Coronary artery (tissue), 2 donors: ENCODE measurements around the gene PPP4R2.

Experiments
- DNase-seq: peaks from one replicate; pipeline ENCODE4 v3.0.0-alpha.2; 2017; ENCODE audit warnings: low spot score
- H3K27ac ChIP-seq, 2 donors: fragments of 200-600 bp; sonication (generic); one replicate each; pipeline ENCODE4 v1.5.1; 2016 to 2019
- H3K4me3 ChIP-seq: fragments of 200-600 bp; sonication (generic); 2 replicates; pipeline ENCODE4 v1.5.1; 2016; ENCODE audit warnings: mild to moderate bottlenecking, moderate library complexity
- TF ChIP-seq, protein P1 (sequence below): fragments of 200-600 bp; sonication (generic); IDR thresholded peaks from one replicate; pipeline ENCODE4 v1.5.1; 2019; ENCODE audit warnings: antibody characterized with exemption

PPP4R2 gene

DNA sequence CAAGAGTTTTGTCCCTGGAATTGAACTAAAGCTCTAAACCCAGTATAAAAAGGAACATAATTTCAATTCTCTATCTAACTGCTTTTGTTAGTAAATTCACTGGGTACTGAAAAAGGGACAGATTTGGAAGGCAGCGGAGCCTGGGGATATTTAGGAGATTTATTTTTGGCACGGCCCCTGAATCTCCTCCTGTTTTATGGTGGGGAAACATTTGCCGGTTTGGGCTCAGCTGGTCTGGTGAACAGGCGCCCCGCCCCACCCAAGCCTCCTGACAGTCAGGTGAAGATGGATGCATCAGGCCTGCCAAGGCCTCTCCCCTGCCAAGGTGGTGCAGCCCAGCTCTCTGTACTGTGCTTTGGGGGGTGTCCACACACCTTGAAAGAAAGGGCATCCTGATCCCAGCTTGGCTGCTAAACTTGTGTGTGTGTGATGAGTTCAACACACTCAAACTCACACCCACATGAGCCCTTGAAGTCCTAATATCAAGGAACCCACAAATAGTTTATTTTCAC lies 111.1 kb downstream of the PPP4R2 start:
- DNase-seq: no peak
- H3K27ac ChIP-seq: no peak overlapping the region
- TF ChIP-seq, protein P1, sequence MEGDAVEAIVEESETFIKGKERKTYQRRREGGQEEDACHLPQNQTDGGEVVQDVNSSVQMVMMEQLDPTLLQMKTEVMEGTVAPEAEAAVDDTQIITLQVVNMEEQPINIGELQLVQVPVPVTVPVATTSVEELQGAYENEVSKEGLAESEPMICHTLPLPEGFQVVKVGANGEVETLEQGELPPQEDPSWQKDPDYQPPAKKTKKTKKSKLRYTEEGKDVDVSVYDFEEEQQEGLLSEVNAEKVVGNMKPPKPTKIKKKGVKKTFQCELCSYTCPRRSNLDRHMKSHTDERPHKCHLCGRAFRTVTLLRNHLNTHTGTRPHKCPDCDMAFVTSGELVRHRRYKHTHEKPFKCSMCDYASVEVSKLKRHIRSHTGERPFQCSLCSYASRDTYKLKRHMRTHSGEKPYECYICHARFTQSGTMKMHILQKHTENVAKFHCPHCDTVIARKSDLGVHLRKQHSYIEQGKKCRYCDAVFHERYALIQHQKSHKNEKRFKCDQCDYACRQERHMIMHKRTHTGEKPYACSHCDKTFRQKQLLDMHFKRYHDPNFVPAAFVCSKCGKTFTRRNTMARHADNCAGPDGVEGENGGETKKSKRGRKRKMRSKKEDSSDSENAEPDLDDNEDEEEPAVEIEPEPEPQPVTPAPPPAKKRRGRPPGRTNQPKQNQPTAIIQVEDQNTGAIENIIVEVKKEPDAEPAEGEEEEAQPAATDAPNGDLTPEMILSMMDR: no peak

DNA sequence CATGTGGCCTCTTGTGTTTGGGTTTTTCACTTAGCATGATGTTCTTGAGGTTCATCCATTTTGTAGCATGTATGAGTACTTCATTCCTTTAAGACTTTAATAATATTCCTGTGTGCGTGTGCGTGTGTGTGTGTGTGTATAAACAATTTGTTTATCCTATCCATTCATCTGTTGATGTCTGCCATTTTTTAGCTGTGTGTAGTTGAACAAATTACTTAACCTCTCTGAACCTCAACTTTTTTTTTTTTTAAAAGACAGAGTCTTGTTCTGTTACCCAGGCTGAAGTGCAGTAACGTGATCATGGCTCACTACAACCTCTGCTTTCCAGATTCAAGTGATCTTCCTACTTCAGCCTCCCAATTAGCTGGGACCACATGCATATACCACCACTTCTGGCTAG lies 112.1 kb downstream of the PPP4R2 start:
- no peak for DNase-seq
- Histone ChIP-seq H3K27ac (no peak overlapping the region), H3K4me3 (no peak overlapping the region)
- TF ChIP-seq, protein P1: no peak

More for the DNA sequence above, 111.1 kb downstream of the PPP4R2 start:
- H3K4me3 ChIP-seq: no peak overlapping the region

DNA sequence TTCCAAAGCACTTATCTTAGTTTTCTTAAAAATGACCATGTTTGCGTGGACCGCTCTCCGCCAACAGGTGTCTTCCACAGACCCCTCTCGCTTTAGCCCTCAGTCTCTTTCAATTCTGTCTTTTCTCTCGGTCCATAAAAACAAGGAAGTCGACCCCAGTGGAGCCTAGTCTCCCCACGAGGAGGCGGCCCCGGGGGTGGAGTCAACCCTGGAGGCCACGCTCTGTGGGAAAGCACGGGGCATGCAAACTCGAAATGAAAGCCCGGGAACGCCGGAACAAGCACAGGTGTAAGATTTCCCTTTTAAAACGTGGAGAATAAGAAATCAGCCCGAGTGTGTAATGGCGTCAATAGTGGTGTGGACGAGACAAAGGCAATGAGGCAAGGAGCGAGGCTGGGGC lies 113.9 kb downstream of the PPP4R2 start:
- no peak for DNase-seq
- TF ChIP-seq, protein P1: no peak
- Histone ChIP-seq H3K4me3 (no peak overlapping the region), H3K27ac (no peak overlapping the region)

- H3K4me3 ChIP-seq: no peak overlapping the region
- no peak overlapping the region for H3K27ac ChIP-seq
- no peak for DNase-seq
- TF ChIP-seq, protein P1: no peak
Measured at GRCh38 chr3:73114711-73115110, 118.1 kb downstream of the PPP4R2 start.

- no peak for DNase-seq
- TF ChIP-seq, protein P1: no peak
- no peak overlapping the region for H3K4me3 ChIP-seq
- no peak overlapping the region for H3K27ac ChIP-seq
Measured at GRCh38 chr3:73115806-73116205, 119.2 kb downstream of the PPP4R2 start.
